NCI-H524 treated with DMSO at 0.1 percent for 48 hours (cell line): ENCODE results near the gene SAMD5.

Source experiments
- DNase-seq: peaks from one replicate; lab custom pipeline; 2025; lab: John Stamatoyannopoulos, UW

Gene SAMD5

DNA sequence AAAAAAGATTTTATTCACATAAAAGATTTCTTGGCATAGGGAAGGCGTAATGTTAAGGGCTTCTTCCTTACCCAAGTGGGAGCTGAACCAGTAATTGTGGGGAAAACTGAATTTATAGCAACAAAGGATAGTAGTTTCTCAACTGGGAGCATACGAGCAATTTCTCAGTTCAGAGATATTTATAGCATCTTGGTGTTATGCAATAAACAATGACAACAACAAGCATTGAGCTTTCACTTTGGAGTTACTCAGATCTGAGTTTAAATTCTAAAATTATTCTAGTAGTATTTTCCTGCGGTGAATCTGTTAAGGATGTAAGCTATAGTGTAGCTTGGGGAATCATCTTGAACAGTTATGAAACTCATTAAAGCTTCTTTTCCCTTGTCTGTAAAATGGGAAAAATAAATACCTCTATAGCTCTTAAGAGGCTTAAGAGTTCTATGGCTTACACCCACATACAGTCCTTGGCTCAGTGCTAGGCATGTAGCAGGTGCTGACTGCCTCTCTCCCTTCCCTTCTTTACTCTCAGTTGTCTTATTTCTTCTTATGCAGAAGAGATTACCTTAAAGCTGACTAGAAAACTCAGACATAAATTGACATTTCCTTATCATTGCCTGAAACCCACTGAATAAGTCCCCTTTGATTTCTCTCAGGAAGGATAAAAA lies 58.8 kb downstream of the SAMD5 start:
- no peak for DNase-seq

DNA sequence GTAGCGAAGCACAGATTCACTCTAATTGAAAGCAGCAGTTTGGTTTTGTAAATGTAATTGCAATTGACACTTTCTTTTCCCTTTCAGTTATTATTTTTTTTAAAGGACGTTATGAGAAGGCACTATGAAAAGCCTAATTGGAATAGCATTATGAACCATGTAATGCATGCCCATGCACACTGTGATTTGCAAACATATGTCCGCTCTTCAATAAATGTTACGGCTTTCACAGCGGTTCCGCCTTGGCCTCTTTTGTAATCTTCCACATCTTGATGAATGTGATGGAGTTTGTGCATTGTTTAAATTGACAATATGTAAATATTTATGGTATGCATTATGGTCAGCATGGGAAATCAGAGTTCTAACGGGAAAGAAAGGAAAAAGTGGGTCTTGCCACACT lies 61.3 kb downstream of the SAMD5 start:
- no peak for DNase-seq

DNA sequence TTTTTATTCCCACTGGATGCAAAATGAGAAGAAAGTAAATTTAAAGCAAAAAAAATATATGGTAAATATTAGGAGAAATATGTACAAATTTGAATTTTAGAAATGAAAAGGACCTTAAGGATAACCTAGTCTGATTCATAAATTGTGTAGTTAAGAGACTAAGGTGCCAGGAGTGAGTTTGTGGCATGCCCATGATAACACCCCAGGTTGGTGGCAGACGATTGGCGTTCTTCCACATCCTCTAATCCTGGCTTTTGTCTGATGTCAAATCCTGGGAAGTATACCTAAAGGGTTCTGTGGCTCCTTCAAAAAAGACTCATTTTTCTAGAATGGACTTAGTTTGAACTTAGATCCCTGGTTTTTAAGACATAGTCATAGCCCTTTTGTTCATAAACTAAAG lies 62.2 kb downstream of the SAMD5 start:
- DNase-seq = no peak

DNA sequence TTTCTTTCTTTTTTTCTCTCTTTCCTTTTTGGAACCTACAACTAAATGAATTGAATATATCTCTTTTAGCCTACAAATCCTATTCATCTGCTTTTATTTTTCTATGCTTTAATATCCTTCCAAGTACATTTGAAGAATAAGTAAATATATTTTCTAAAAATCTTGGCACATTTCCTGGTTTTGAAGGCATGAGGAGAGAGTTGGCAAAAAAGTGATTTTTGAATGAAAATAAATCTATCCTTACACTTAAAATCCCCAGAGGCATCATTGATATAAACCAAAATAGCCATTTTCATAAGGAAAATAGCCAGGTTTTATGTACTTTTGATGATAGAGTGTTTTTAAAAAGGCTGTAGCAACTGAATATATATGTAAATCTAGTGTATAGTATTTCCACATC lies 69.0 kb downstream of the SAMD5 start:
- no peak for DNase-seq

DNA sequence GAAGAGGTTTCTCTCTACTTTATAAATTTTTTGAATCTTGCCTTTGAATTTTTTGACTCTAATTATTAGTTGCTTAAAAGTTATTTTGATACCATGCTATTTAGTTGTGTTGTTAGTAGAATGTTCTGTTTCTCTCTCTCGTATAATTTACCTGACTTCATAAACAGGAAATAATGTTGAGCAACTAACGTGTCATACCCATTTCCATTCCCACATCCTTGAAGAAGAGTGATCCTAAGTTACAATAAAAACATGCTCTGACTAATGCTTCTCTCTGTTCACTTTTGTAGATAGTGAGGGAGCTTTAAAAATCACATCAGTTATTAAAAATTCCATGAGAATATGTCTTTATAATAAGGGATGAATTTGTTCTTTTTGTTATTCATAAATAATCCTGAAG lies 69.7 kb downstream of the SAMD5 start:
- DNase-seq = no peak

DNA sequence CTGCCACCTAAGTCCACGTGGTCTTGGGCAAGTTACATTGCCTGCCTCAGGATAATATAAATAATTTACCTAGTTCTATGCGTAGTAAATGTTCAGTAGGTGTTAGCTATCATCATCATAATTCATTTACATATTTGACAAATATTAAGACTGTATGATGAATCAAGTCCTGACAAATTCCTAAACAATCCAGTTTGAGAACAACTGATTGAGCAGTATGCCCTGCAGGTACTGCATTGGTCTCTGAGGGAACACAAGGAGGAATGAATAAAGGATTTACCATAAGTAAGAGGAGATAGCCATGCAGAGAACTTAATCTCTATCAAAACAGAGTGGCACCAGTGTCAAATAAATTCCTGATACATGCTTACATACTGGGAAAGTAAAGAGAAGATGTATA lies 70.4 kb downstream of the SAMD5 start:
- DNase-seq = no peak

DNA sequence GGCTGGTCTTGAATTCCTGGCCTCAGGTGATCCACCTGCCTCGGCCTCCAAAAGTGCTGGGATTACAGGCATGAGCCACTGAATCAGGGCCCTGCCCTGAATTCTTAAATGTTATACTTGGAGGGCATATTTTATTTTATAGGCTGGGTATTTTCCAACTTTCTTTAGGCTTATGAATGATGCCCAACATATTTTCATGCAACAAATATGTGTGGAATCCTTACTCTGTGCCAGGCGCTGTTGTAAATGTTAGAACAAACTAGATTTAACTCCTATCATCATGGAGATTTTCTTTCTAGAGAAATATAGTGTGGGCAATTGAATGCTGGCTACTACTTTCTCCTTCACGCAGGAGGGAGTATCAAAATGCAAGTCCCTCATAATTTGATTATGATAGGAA lies 71.2 kb downstream of the SAMD5 start:
- no peak for DNase-seq

DNA sequence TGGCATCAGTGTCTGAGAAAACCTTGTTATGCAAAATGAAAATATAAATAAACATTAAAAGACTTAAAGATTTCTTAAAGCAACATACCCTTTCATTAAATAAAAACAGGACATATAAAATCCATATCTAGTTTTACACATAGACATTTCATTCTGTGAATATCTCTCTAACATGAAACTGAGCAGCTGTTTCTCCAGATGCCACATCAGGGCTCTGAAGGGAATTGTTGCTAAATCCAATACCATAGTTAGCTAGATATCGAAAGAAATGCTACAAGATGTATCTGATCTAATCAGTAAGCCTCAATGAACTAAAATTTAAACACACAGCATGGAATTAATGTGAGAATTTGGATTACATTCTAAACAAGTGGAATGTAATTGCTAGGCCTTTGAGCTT lies 74.5 kb downstream of the SAMD5 start:
- no peak for DNase-seq

DNA sequence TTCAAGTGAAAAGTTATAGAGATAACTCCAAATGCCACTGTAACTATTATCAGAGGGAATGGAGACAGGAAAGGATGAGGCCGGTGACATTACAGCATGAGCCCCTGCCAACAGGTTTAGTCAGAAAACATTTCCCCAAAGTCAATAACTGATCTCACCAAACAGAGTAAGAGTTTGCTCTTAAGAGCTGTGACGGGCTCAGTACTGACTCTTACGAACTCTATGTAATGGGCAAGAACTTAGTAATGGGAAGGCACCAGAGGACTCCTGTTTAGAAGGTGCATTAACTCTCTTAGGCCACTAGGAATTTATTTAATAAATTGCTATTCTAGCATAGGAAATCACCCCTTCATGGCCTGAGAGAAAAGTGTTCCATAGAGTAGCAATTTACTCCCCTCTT lies 76.8 kb downstream of the SAMD5 start:
- no peak for DNase-seq

DNA sequence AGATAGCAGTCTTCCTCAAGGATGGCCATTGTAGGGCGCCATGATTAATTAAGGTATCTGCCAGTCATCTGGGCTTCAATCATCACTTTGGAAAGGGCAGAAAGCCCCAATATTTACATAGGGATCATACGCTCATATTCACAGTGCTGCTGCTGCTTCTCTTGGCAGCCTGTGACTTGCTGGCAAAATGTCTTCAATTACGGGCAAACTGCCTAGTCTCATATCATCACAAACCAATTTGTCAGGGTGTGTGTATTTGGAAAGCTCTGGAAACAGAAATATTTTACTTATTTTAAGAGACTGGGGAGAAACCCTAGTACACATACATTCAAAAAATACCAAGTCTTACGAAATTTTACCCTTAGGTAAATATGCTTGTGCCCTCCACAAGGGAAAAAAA lies 77.6 kb downstream of the SAMD5 start:
- no peak for DNase-seq

DNA sequence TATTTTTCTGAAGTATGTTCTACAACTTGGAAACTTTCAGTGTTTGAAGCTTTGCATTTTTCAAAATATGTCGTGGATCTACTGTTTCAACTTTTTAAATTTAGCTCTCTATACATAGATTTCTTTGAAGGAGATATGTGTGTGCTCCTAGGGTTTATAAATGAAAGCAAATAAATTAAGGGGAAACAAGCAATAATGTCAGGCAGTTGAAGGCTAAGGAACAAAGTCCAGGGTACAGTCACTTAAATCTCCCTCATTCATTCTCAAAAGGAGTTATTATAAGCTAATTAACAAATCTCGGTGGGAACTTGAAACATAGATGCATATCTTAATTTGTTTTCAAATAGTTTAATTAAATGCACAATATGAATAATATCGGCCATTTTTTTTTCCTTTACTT lies 79.4 kb downstream of the SAMD5 start:
- DNase-seq = no peak

DNA sequence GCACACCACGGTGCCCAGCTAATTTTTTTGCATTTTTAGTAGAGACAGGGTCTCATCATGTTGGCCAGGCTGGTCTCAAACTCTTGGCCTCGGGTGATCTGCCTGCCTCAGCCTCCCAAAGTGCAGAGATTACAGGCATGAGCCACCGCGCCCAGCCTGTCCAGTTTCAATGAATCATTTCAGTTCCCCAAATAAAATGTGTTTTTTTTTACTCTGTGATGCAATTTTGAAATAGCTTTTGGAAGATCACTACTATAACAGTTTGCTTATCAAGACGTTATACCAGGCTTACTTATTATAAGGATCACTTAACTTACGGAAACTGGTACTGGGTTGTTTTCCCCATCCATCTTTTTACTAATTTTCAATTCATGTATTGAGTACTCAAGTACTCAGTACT lies 80.0 kb downstream of the SAMD5 start:
- no peak for DNase-seq

DNA sequence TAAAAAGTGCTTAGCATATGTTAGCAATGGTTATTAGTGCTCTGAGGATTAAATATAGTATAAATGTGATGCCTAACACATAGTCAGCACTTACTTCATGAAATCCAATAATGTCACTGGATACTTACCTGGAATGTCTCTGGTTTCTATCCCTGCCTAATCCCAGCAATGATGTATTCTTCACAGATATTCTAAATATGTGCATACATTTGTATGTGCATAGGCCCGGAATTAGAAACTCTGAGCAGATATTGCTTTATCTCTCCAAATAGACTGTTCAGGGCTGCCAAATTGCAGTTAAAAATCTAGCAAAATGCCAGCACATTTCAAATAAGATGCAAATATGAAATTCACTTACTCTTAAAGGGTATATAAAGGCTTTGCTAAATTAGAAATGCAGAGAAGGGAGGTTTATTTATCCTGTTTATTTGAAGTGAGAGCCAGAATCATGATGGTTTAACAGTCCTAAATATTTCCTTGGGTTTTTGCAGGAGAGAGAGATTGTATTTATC lies 81.3 kb downstream of the SAMD5 start:
- DNase-seq = no peak

DNA sequence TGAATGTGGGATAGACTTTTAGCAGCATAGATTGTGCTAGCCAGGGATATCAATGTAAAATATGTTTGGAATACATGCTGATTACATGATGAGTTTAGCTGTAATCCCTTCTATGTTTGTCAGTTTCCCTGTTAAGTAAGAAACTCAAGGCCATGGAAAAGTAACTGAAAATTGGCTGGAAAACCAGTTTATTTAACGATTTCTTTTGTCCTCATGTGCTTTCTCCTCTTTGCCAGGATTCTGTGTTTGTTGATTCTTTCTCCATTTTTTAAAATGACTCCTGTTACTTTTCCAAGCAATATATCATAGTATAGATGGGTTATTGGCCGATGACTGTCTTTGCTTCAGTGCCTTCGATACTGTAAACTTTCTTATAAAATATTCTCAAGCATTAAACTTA lies 87.5 kb downstream of the SAMD5 start:
- no peak for DNase-seq

DNA sequence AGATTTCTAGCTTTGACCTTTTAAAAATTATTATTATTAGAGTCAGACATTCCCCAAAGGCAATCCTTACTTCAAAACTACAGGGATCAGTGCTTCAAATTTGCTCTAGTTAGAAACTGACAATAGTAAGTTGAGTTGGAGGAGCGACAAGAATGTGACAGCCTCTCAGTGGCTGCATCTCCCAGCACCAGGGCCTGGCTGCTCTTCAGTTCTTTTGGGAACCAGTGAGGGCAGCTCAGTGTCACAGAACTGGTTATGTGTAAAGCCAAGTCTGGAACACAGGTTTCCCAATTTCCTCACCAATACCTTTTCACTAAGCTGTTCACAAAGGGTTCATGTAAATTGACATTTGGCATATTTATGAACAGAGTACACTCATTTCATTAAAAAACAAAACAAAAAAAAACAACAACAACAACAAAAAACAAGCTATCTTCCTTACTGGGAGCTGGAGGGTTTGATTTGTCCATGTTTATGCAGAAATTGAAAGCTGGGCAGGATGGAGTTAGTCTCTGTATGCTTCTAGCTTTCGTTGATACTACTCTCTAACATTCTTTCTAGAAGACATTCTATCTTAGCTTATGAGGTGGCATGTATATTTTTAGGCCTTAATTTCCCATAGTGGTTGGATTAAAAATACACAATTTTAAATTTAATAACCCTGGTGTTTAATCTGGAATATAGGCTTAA lies 95.0 kb downstream of the SAMD5 start:
- DNase-seq = no peak

DNA sequence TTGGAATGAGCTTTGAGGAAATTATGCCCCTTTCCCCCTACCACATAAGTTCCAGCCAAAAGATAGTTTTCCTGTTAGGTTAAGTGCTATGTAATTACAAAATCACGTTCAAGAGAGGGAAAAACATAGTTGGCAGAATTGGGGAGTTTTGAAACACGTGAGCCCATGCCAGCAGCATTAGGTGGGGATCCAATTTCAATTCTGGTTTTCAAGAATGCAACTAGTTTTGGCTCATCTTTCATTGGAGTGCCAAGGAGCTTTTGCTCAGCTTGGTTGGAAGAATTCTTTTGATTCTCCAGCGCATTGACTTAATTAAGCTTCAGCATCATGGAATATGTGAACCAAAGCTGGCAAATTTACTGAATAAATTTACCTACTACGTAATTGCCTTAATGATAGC lies 95.9 kb downstream of the SAMD5 start:
- no peak for DNase-seq

DNA sequence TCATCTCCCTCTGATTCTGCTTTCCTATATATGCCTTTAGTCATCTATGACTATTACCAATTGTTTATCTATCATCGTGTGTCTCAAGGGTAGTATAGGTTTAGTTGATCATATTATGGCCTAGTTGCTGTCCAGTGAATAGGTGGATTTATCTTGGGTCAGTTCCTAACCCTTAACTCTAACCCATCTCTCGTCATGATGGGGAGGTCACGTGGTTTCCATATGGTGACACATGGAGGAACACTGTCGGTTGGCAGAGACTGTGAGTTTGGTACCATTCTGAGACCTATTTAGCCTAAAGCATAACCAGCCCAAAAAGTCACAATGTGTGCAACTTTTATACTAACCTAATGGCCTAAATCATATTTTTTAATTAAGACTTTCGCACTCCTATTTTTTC lies 103.5 kb downstream of the SAMD5 start:
- DNase-seq = no peak

DNA sequence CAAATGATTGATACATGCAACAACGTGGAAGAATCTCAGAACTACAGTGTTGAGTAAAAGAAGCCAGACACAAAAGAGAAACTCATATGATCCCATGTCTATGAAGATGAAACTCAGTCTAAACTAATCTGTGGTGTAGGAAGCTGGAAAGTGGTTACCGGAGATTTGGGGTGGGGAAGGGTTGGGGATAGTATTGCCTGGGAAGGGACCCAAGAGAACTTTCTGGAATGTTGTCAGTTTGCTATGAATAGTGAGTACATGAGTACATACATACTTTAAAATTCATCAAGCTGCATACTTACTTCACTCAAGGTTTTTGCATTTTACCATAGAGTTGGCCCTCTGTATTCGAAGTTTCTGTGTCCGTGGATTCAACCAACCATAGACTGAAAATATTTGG lies 106.0 kb downstream of the SAMD5 start:
- no peak for DNase-seq

DNA sequence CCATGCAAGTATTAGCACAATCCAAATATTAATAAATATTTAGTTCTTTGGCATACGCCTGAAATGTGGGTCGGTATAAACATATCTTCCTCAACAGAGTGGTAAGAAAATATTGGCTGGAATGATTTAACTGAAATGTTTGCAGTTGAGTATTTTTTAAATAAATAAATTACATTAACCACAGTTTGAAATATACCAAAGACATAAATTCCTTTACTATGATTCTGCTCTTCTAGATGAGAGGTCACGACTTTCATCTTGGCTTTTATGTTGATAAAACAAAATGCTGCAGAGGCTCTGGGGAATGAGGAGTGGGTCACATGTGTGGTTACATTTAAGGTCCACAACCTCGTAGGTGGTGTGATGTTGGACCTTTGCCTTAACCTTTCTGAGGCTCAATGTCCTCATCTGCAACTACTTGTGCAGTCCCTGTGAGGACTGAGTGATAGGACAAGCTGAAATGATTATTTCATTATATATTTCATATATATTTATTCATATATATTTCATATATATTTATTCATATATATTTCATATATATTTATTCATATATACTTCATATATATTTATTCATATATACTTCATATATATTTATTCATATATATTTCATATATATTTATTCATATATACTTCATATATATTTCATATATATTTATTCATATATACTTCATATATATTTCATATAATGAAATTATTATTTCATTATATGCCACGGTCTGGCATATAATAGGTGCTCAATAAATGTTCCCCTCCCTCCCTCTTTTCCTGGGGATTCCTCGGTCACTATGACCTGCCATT lies 107.4 kb downstream of the SAMD5 start:
- no peak for DNase-seq

DNA sequence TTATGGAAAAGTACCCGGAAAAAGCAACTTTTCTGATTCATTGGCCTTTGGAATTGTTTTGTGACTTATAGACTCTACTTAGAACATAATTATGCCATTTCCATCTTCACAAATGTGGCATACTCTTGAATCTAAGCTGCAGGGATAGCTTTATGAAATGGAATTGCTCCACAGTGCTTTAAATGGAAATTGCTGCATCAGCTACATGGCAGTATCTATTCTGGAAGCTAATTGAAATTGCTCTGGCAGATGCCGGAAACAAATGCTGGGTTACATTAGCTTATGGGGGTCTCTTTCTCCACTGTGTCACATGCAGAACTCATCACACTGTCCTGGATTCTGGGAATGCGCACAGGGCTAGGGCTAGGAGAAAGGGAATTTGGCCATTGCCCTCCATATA lies 108.9 kb downstream of the SAMD5 start:
- DNase-seq = no peak

DNA sequence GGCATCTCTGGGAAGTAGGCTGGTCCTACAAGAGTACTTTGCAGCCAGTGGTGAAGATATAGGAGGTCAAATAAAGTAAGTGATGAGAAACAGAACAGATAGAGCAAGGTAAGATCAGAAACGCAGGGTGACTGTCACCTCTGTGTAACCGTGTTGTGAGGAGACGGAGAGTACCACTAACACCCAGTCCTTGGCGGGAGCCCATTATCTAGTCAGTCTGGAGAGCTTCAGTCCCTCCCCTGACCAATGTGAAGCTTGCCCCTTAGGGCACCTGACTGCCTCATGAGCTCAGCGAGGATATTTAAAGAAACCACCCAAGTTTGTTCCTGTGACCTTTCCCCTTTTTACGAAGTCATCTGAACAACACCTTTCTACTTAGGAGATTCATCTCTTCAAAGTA lies 110.0 kb downstream of the SAMD5 start:
- no peak for DNase-seq

DNA sequence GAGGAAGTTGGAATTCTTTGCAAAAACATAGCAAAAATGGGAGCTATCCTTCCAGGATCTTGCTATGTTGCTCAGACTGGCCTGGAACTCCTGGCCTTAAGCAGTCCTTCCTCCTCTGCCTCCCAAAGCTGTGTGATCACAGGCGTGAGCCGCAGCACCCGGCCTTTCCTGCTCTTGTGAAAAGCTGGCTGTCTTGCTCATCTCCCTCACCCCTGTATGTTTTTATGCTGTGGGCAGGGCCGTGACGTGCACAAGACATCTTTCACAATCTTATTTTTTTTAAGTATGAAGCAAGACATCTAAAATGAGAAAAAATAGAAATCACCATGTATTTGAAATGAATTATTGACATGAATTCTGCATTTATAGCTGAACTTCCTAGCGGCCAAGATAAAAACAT lies 110.4 kb downstream of the SAMD5 start:
- no peak for DNase-seq
